H54 (cell line): Measurements from ENCODE around the gene COL17A1.

Experiments used
- DNase-seq: peaks from one replicate; pipeline ENCODE4 v3.0.0; 2011; ENCODE audit warnings: low spot score, mixed read lengths; ENCODE audit not compliant: insufficient read length
- FAIRE-seq: peaks from 3 replicates; lab custom pipeline; 2011; peaks lifted over from hg19 to GRCh38; lab: Jason Lieb, UNC
- POLR2A ChIP-seq: IDR thresholded peaks from 2 replicates; pipeline ENCODE4 v1.6.1; 2011; ENCODE audit warnings: low read depth, mild to moderate bottlenecking, low read length

Gene COL17A1

DNA sequence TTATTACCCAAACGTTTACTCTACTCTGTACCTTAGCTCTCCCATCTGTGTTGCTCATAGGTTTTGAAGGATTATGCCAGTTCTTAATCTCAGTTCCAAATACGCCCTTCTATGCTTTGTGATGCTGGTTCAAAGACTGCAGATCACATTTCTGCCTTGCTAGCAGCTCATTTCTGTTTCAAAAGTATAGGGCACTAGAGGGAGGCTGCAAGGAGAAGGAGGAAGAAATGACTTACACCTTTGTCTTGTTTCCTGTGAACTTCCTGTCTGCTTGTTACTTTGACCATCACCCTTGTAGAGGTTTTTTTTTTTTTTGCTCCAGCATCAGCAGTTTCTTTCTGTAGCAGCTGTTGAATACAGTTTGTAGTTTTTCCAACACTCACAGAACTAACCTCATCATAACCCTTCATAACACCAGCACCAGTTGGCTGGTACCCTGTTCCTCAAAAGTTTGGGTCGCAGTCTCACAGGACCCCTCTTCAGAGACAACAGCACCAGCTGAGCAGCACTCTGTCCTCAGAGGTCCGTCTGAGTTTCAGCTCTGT lies 102.2 kb downstream of the COL17A1 start:
- DNase-seq (no peak), FAIRE-seq (peak; percentile 74)
- TF ChIP-seq POLR2A: no peak

DNA sequence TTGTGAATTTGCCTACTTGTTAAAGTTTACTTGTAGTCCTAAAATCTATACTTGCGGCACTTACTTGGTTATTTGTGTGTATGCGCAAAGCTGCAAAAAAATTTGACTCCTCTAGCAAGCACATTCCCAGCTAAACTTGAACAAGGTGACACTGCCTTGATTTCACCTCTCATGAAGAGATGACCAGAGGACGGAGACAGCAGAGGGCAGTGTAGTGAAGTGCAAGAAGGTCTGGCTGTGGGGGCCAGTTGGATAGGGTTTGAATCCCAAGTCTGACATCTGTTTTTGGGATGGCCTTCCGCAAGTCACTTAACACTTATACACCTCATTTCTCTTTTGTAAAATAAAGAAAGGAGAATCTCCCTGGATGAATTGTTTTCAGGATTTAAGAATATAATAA lies 103.0 kb downstream of the COL17A1 start:
- no peak for TF ChIP-seq POLR2A
- FAIRE-seq: peak; percentile 73
- DNase-seq: no peak
